HL-60 (cell line): ENCODE results near the gene SMC4.

Source experiments
- DNase-seq, 2 experiments: peaks; one replicate each; pipeline ENCODE4 v3.0.0-alpha.2; 2010 to 2020; ENCODE audit warnings: low read depth in 1 of 2, low spot score in 1 of 2
- H3K27ac ChIP-seq: fragments of 250-450 bp; sonication (Bioruptor Pico); replicated peaks from 2 replicates; pipeline ENCODE4 v1.5.1; 2020; ENCODE audit warnings: mild to moderate bottlenecking, moderate library complexity
- H3K27me3 ChIP-seq: fragments of 250-450 bp; sonication (Bioruptor Pico); 2 replicates; pipeline ENCODE4 v1.5.1; 2021; ENCODE audit warnings: mild to moderate bottlenecking, moderate library complexity; ENCODE audit not compliant: insufficient read depth, poor library complexity, severe bottlenecking
- H3K4me3 ChIP-seq: replicated peaks from 2 replicates; pipeline ENCODE4 v1.5.1; 2011; ENCODE audit warnings: mild to moderate bottlenecking, control low read depth, low read length; ENCODE audit not compliant: insufficient read depth
- GABPA ChIP-seq: IDR thresholded peaks from 2 replicates; pipeline ENCODE4 v1.6.1; 2012; ENCODE audit warnings: low read depth
- POLR2AphosphoS5 ChIP-seq: IDR thresholded peaks from 2 replicates; pipeline ENCODE4 v1.6.1; 2012; ENCODE audit warnings: low read depth
- SPI1 ChIP-seq: IDR thresholded peaks from 2 replicates; pipeline ENCODE4 v1.6.1; 2012; ENCODE audit warnings: low read depth, mild to moderate bottlenecking, borderline replicate concordance
- TF ChIP-seq, protein P1 (sequence below): IDR thresholded peaks from one replicate; pipeline ENCODE4 v1.5.1; 2011; ENCODE audit warnings: low read length, control low read depth, inconsistent platforms; ENCODE audit not compliant: insufficient read depth
- TF ChIP-seq, protein P2 (sequence below): IDR thresholded peaks from 2 replicates; pipeline ENCODE4 v1.6.1; 2012; ENCODE audit warnings: low read depth; ENCODE audit not compliant: insufficient replicate concordance

SMC4 gene

DNA sequence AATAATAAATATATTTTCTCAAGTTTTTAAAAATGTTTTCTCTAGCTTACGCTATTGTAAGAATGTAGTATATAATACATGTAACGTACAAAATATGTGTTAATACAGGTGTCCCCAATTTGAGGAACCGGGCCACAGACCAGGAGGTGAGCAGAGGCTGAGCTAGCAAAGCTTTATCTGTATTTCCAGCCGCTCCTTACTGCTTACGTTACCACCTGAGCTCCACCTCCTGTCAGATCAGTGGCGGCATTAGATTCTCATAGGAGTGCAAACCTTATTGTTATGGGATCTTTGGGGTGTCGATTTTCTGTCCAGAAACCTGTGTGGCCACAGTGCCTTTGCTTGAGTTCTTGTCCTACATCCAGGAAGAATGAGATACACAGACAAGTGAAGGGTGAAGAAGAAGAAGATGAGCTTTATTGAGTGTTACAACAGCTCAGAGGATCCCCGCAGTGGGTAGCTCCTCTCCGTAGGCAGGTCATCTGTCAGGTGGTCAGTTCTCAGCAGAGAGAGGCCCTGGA lies 60.1 kb downstream of the SMC4 start:
- no peak for DNase-seq
- Histone ChIP-seq H3K27me3 (no peaks in the 10 kb centered on the region), H3K4me3 (no peak overlapping the region), H3K27ac (no peak overlapping the region)
- TF ChIP-seq, protein P1, sequence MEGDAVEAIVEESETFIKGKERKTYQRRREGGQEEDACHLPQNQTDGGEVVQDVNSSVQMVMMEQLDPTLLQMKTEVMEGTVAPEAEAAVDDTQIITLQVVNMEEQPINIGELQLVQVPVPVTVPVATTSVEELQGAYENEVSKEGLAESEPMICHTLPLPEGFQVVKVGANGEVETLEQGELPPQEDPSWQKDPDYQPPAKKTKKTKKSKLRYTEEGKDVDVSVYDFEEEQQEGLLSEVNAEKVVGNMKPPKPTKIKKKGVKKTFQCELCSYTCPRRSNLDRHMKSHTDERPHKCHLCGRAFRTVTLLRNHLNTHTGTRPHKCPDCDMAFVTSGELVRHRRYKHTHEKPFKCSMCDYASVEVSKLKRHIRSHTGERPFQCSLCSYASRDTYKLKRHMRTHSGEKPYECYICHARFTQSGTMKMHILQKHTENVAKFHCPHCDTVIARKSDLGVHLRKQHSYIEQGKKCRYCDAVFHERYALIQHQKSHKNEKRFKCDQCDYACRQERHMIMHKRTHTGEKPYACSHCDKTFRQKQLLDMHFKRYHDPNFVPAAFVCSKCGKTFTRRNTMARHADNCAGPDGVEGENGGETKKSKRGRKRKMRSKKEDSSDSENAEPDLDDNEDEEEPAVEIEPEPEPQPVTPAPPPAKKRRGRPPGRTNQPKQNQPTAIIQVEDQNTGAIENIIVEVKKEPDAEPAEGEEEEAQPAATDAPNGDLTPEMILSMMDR, result no peak
- TF ChIP-seq GABPA (no peak), SPI1 (no peak)
- TF ChIP-seq, protein P2, sequence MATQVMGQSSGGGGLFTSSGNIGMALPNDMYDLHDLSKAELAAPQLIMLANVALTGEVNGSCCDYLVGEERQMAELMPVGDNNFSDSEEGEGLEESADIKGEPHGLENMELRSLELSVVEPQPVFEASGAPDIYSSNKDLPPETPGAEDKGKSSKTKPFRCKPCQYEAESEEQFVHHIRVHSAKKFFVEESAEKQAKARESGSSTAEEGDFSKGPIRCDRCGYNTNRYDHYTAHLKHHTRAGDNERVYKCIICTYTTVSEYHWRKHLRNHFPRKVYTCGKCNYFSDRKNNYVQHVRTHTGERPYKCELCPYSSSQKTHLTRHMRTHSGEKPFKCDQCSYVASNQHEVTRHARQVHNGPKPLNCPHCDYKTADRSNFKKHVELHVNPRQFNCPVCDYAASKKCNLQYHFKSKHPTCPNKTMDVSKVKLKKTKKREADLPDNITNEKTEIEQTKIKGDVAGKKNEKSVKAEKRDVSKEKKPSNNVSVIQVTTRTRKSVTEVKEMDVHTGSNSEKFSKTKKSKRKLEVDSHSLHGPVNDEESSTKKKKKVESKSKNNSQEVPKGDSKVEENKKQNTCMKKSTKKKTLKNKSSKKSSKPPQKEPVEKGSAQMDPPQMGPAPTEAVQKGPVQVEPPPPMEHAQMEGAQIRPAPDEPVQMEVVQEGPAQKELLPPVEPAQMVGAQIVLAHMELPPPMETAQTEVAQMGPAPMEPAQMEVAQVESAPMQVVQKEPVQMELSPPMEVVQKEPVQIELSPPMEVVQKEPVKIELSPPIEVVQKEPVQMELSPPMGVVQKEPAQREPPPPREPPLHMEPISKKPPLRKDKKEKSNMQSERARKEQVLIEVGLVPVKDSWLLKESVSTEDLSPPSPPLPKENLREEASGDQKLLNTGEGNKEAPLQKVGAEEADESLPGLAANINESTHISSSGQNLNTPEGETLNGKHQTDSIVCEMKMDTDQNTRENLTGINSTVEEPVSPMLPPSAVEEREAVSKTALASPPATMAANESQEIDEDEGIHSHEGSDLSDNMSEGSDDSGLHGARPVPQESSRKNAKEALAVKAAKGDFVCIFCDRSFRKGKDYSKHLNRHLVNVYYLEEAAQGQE, result no peak

DNA sequence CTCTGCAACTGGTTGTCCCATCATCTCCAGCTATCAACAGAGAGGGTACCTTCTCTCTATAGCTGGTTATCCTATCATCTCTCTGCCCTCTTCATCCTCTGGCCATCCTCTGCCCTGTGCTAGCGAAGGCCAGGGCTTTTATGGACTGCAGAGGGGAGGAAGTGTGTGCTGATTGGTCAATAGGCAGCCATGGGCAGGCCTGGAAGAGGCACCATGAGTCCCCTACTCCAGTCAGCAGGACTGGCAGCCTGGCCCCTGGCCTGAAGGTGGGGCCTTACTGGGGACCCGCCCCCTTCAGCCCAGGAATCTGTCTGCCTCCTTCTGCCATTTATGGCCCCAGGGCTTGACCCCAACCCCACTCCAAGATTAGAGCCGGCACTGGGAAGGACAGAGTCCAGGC lies 60.6 kb downstream of the SMC4 start:
- Histone ChIP-seq H3K27ac (no peak overlapping the region), H3K4me3 (no peak overlapping the region), H3K27me3 (no peaks in the 10 kb centered on the region)
- no peak for TF ChIP-seq GABPA
- TF ChIP-seq, protein P1, result no peak
- no peak for TF ChIP-seq POLR2AphosphoS5
- TF ChIP-seq, protein P2, result no peak
- no peak for TF ChIP-seq SPI1
- no peak for DNase-seq

DNA sequence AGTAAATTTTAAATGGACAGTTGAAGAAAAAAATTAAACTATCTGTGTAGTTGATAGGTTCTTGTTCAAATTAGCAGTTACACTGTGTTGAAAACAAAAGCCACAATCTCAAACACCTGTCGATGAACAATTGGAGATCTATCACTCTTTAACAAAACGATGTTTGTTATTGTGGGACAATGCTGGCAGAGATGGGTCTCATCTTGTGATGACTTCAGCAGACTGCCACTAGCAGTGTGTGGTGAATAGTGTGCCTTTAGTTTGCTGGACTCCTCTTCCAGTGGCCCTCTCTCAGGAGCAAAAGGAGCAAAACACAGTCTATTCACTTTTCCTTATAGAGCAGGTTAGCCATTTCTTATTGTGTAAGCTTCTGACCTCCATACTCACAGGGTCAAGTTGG lies 64.9 kb downstream of the SMC4 start:
- TF ChIP-seq, protein P2, result no peak
- TF ChIP-seq GABPA (no peak), POLR2AphosphoS5 (no peak), SPI1 (no peak)
- TF ChIP-seq, protein P1, result no peak
- no peak overlapping the region for H3K4me3 ChIP-seq
- no peak for DNase-seq
- no peaks in the 10 kb centered on the region for H3K27me3 ChIP-seq
- H3K27ac ChIP-seq, result no peak overlapping the region
